NCI-H345 treated with DMSO at 0.1 percent for 48 hours (cell line): ENCODE measurements around the gene GALNT2.
A peak's percentile ranks its signal among the peaks of the same experiment; 100 is the strongest.

Experiments used
- DNase-seq: peaks from one replicate; lab custom pipeline; 2025; ENCODE audit not compliant: unreplicated experiment; lab: John Stamatoyannopoulos, UW

GALNT2 gene

DNA sequence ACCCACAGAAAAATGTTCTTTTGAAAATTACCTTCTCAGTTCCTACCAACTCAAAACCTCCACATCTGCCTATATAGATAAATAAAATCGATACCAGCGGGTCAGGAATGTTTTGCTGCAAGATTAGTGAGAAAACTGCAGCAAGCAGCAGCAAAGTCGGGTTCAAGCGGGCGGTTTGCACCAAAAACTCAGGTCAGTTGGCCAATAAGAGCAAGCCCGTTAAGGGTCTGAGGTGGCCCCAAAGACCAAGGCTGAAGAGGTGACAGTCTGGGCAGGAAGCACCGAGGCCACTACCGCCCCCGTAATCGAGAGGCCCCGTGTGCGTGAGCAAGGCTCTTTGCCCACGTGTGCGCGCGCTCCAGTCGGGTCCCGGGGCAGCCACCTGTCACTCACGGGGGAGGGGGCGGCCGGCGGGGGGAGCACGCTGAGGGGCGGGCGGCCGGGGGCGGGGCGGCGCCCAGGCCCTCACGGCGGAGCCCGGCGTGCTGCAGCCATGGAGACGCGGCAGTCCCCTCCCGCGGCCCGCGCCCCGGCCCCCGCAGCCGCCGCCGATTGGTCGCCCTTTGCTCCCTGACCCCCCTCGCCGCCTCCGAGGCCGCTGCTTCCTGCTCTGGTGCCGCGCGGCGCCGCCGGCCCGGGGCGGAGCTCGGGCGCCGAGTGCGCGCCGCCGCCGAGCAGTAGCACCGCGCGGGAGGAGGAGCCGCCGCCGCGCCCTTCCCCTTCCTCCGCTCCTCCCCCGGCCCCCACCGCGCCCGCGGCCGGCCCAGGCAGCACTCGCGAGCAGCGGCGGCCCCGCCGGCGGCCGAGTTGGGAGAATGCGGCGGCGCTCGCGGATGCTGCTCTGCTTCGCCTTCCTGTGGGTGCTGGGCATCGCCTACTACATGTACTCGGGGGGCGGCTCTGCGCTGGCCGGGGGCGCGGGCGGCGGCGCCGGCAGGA is at the start of gene GALNT2:
TSS of gene GALNT2 (plus strand) at position 773 of the 939 bp plus-strand sequence. CDS start at position 816, 43 bp downstream.
- peak; percentile 79 for DNase-seq

DNA sequence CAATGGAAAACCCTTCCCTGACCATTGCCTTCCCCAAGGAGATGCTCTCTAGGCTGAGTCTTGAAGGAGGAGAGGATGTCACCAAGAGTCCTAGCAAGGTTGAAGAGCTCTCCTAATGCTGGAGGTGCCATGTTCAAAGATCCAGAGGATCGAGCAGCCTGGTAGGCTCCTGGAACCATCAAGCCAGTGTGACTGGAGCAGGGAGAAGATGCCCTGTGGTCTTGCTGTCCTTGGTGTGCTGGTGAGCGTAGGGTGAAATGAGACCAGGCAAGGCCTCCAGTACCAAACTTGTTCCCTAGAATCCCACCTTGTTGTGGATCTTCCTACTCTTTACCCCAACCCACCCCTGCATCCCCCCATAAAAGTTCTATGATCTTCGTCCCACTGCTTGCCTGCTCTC is 46.6 kb upstream of the GALNT2 start:
- DNase-seq, result no peak

- DNase-seq, result no peak
These were observed 44.2 kb upstream of the GALNT2 start for GRCh38 chr1:230022666-230023380.

- DNase-seq, result no peak
These were observed 41.4 kb upstream of the GALNT2 start for GRCh38 chr1:230025686-230026085.

DNA sequence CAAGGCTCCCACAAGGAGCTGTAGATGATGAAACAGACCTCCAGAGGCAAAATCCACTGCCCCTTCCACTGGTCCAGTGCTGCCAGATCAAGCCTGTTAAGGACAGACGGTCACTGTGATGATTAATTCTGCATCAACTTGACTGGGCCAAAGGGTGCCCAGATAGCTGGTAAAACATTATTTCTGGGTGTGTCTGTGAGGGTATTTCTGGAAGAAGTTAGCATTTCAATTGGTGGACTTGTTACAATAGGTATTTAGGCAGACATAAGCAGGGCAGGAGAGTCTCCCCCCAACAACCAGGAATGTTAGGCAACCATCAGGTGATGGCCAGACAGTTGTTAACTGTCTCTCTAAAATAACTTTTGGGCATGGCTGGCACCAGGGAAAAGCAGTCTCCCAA is 40.9 kb upstream of the GALNT2 start:
- no peak for DNase-seq

- no peak for DNase-seq
These were observed 40.5 kb upstream of the GALNT2 start for GRCh38 chr1:230026572-230026971.

DNA sequence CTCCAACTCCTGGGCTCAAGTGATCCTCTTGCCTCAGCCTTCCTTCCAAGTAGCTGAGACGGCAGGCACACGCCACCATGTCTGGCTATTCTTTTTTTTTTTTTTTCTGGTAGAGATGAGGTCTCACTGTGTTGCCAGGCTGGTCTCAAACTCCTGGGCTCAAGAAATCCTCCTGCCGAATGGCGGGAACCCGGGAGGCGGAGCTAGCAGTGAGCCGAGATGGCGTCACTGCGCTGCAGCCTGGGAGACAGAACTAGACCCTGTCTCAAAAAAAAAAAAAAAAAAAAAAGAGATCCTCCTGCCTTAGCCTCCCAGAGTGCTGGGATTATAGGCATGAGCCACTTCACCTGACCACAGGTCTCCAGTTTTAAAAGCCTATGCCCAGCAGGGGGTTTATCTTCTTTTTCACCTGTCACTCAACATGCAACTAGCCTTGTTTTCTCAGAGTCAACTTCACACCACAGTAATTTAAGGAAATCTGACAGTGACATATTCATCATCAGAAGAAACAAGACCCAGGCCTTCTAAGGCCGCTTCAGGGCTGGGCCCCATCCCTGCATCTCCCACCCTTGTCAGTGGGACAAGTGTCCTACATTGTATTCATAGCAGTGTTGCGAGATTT is 38.3 kb upstream of the GALNT2 start:
- no peak for DNase-seq

DNA sequence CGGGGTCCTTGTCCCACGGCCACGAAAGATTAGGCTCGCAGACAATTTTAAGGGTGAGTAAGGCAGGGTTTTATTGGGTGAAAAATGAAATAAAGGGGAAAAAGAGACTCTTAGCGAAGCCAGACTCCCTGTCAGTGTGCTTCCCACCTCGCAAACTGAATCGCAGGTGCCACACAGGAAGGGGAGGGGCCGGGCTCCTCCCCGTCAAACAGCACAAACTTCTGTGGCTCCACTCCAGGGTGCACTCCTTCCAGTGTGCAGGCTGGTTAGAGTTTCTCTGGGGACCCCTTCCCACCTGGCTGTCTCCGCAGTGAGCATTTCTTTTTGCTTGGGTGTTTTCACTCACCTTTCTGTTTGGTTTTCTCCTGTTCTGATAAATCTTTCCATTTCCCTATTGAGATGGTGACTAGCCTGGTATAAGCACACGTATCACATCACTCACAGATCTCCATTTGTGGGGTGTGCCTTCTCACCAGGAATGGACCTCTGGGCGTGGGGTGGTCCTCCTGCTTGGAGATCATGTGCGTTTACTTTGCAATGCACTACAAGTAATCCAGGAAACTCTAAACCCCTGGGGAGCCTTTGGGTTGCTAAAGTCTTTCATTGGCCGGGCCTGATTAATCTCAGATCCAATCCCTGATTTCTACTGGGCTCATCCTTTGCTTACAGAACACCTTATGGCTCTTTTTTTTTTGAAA is 37.6 kb upstream of the GALNT2 start:
- no peak for DNase-seq

DNA sequence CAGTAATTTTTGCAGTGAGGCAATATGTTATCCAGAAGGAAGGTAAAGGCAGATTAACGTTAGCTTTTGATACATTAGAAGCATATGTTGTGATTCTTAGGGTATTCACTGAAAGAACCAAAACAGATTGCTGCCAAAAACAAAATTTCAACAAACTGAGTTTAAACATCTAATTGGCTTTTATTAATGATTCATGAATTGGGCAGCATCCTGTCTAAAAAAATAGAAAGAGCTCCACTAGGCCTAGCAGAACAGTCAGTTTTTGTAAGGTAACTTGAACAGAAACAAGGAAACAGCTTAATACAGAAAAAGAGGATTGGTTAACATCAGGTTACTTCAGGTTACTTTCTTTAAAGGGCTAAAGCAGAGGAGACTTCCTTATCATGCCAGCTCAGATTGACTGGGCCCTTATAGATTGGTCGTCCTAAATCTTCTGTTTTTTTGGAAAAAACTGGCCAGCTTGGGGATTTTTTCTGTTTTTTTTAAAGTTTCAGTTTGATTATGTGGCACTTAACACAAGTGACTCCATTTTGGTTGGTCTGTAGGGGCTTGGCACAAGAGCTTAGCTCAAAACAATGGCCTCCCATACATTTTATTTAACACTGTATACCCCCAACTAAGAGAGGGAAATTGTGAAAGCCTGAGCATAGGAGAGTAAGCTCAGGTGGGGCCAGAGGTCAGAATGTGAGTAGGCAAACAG is 36.8 kb upstream of the GALNT2 start:
- DNase-seq, result no peak

DNA sequence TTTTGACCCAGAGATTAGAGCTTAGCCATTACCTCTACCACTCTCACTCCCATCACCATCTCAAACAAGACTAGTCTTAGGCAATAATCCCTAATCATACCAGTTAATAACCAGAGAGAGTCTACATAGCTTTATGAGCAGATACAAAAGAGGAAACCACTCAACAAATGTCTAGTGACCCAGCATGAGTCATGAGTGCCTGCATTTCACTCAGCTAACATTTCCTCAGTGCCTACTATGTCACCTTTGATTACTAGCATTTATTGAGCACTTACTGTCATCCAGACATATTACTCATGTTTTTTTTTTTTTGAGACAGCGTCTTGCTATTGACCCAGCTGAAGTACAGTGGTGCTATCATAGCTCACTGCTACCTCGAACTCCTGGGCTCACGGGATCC is 35.9 kb upstream of the GALNT2 start:
- no peak for DNase-seq

- no peak for DNase-seq
These were observed 34.3 kb upstream of the GALNT2 start for GRCh38 chr1:230032516-230033281.

DNA sequence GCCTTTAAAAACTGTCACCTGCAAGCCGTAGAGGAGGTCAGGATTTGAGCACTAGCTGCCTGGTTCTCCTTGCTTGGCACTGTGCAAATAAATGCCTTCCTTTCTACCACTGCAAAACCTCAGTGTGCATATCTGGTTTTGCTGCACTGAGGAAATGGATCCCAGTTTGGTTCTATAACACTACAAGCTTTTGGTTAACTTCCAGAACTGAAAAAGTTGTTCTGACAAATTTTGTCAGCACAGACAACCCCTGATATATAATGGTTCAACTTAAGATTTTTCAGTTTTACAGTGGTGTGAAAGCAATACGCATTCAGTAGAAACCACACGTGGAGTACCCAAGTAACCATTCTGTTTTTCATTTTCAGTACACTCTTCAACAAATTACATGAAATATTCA is 29.8 kb upstream of the GALNT2 start:
- DNase-seq, result no peak

GRCh38 chr1:230040440-230040839 is 26.6 kb upstream of the GALNT2 start:
- DNase-seq, result no peak

DNA sequence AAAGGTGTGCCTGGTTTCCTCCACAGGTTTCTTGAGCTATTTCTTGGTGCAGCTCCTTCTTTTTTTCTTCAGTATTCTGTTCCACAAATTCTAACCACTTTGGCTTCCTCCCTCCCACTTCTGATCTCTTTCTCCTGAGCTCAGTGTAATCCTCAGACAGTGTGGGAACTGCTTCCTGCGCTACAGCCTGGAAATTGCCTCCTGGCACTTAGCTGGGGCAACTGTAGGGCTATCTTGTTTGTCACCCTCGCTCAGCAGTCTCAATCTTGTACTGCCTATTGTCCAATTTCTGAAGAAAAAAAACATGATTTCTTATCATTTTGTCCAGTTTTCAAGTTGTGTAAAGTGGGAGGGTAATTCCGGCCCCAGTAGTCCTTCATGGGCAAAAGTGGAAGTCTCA is 24.0 kb upstream of the GALNT2 start:
- no peak for DNase-seq

DNA sequence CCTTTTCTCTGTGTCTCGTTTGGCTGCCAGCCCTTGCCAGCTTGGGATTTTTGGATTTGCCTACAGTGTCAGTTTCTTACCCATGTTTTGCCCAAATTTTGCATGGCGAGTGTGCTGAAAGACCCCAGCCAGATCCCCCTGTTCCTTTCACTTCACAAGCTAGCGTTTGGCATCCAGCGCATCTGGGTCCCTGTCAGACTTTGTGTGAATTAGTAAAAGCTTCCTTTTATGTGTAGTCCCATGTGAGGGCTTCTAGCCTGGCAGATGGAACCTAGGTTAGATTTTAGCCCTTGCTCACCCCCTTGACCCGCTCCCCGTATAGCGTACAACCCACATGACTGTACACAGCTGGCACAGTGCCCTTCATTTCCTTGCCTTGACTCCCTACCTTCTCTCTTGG is 22.3 kb upstream of the GALNT2 start:
- DNase-seq, result no peak

- DNase-seq, result no peak
These were observed 19.7 kb upstream of the GALNT2 start for GRCh38 chr1:230047114-230047865.

GRCh38 chr1:230048322-230048721 is 18.7 kb upstream of the GALNT2 start:
- DNase-seq, result no peak

GRCh38 chr1:230048922-230049321 is 18.1 kb upstream of the GALNT2 start:
- no peak for DNase-seq

DNA sequence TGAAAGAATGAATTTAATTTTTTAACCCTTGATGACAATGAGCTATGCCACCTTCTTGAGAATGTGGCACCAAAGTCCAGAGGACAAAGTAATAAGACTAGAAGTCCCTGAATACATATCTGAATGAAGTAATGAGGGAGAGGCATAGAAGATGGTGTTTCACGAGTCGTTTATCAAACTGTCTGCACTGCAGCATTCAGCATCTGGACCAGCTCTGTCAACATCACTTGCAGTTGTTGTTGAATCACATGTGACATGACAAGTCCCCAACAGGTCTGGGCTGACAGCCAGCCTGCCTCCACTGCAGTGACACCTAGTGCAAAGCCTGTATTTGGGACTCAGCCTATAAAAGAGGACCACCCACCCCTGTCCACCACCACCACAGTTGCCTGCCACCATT is 17.3 kb upstream of the GALNT2 start:
- peak; percentile 12 for DNase-seq
